OCI-M1 (cell line): ENCODE data around the gene MRPL20.
A peak's percentile ranks its signal among the peaks of the same experiment; 100 is the strongest.
"Not testable (repeated sequence)": the region's sequence is repeated elsewhere in the genome, so short reads cannot be mapped to it uniquely, and the experiment has no call there.

ENCODE experiments used
- DNase-seq: peaks from one replicate; lab custom pipeline; 2025; lab: John Stamatoyannopoulos, UW

Gene MRPL20

GRCh38 chr1:1385339-1385738, 21.8 kb downstream of the MRPL20 start:
- DNase-seq = not testable (repeated sequence)

- no peak for DNase-seq
These were observed 25.8 kb downstream of the MRPL20 start for GRCh38 chr1:1381294-1381693.

DNA sequence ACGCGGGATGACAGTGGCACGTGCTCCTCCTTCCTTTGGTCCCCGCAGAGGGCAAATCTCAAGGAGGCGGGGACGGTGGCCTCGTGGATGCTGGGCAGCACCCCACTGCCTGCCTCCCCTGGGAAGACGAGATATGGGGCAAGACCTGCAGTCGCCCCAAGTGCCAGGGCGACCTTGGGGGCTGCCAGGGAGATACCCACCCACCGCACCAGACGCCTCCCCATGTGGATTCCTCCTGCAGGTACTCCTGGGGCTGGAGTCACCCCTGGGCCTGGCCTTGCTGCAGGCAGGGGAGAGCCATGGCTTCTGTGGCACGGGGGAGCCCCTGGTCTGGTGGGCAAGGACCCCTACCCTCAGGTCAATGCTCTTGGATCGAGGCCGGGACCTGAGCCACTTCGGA, 26.2 kb downstream of the MRPL20 start:
- DNase-seq = no peak

GRCh38 chr1:1377540-1378205, 29.4 kb downstream of the MRPL20 start:
- DNase-seq = no peak

DNA sequence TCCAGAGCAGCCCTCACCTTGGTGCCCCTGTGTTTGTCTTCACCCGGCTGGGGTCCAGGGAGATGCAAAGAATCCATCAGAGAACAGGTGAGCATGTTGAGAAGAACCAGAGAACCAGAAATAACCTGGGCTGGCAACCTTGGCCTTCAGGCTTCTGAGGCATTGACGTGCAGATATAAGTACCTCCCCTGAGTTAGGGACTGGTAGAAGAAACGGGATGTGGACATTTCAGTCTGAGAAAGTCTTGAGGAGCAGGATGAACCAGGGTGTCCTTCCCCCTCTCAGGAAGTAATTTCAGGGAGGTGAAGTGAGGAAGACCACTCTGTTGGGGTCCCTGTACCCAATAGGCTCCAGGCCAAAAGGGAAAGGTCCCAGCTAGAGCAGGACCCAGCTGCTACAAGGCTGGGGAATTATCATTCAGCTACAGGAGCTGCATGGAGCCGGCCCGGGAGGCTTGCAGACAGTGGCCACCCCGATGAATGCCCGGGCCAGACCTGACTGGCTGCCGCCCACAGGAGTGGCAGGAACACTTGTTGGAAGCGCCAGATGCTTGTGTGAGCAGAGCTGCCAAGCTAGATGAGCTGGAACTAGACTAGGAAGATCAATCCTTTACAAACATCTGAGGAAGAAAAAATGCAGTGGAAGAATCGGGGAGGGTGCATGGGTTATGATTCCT, 30.4 kb downstream of the MRPL20 start:
- DNase-seq = no peak

DNA sequence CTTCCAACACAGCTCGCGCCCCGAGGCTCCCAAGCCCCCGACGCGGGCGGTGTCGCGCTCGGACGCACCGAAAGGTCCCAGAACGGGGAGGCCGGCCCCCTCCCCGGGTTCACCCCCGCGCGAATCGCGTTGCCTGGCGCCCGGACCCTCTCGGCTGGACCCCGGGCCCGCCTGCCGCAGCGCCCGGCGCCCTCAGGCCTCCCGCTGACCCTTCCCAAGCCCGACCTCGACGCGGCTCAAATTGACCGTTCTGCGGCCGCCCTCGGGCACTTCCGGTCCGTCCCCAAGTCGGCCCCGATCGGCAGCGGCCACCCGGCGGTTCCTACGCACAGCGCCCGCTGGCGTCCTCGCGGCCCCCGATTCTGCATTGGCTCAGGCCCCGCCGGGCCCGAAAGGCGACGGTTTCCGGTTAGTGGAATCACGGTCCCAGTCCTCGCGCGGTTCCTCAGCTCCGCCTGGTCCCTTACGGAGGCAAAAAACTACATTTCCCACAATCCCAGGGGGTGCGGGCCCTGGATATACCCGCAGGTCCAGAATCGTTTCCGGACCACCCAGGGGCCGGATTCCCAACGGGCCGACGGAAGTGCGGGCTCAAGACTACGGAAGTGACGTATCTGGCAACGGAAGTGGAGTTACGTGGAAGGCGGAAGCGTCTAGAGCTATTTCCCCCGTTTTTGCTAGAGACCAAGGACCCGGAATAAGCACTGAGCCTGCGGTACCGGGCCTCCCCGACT, 32.0 kb downstream of the MRPL20 start, which contains the start of gene AURKAIP1:
Gene AURKAIP1 (minus strand): TSS at position 279 of the 734 bp plus-strand sequence. CDS start 451 bp downstream, outside the sequence.
- peak; percentile 99 for DNase-seq

DNA sequence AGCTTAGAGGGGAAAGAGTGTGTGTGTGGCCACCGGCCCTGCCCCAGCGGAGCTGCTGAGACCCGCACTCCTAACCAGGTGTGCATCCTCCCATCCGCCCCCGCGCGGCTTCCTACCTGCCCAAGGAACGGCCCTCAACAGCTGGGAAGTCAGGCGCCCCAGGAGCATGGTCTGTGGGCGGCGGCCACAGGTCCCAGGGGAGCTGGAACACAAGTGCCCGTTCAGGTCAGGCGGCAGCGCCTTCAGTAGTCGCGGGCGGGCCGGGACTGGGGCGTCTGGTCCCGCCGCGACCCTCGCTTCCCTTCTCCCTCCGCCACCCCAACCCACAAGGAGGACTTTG, 32.5 kb downstream of the MRPL20 start:
- no peak for DNase-seq

- no peak for DNase-seq
These were observed 33.1 kb downstream of the MRPL20 start for GRCh38 chr1:1373815-1374588.

- no peak for DNase-seq
These were observed 33.9 kb downstream of the MRPL20 start for GRCh38 chr1:1373051-1373814.

GRCh38 chr1:1371746-1372711, 35.1 kb downstream of the MRPL20 start:
- DNase-seq = peak; percentile 80

DNA sequence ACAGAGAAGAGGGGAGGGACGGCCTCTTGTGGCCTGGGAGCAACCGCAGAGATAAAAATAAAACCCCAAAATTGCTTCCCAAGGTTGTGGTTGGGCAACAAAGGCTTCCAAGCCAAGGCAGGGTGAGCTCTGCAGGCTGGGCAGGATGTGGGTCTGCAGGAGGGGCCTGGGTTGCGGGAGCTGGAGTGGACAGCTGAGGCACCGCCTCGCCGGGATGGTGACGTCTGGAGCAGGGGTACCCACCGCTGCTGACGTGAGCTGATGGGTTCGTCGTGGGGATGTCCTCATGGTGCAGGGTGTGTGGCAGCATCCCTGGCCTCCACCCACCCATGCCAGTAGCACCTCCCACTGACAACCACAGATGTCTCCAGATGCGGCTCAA, 35.7 kb downstream of the MRPL20 start:
- peak; percentile 73 for DNase-seq

DNA sequence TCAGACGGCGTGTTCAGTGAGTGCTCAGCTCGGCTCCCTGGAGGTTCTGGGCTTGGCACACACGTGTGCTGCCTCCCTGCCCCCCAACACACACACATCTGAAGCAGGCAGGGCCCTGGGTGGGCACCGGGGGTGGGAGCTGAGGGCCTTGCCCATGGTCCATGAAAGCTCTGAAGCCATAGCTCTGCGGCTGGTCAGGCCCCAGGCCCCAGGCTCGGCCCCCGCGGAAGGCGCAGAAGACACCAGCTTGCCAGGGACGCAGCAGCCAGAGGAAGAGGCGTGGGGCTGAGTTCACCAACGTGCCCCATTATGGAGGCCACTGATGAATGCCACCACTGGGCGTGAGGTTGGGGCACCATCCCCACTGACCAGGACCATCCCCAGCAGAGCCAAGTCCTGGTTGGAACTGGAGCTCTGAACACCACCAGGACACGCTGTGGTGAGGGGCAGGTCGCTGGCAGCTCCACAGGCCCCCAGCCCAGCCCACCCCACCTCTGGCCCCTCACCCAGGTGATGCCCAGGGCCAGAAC, 36.3 kb downstream of the MRPL20 start:
- DNase-seq = no peak

GRCh38 chr1:1370094-1370493, 37.0 kb downstream of the MRPL20 start:
- DNase-seq = not testable (repeated sequence)

GRCh38 chr1:1367315-1367714, 39.8 kb downstream of the MRPL20 start:
- DNase-seq = no peak

- no peak for DNase-seq
These were observed 40.4 kb downstream of the MRPL20 start for GRCh38 chr1:1366699-1367066.

GRCh38 chr1:1365875-1366698, 41.0 kb downstream of the MRPL20 start:
- DNase-seq = no peak

- DNase-seq = no peak
These were observed 42.8 kb downstream of the MRPL20 start for GRCh38 chr1:1364266-1364665.

DNA sequence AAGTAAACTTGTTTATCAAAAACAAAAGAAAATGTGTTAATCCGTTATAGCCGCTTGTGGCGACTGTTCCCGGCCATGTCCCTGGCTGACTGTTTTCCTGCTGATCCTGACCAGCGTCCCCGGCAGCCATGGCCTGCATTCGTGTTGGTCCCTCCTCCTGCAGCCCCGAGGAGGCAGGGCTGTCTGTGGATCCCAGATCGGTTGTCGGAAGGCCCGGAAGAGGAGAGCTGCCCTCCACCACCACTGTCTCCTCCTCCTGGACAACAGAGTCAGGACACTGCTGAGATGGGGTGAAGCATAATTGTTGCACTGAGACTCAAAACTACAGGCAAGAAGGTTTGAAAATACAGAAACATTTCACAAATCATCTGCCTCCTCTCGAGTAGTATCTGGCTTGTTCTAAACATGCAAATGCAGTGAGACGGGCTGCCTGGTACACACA, 45.1 kb downstream of the MRPL20 start:
- DNase-seq = no peak
